ENCODE measurements around the gene PLCG2.

PLCG2 gene

DNA sequence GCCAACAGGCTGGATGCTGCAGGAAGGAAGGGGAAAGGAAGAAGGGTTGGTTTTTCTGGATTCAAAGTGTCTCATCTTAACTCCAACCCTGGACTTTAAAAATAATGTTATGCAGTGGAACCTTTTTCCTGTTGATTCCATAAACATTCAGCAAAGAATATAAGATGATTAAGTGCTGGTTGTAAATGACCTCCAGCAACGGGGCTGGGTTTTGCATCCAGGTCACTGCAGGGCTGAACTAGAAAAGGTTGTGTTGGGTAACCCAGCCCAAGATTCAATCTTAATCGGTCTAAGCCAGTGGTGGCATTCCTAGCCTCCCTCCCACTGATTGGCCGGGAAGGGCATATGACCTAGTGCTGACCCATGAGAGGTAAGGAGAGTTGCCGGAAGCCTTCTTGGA is 34.2 kb upstream of the PLCG2 start:
- Histone ChIP-seq H4K20me1 (ENCODE audit: low read depth, low read length) (no peaks in the 10 kb centered on the region), H3K4me3 (ENCODE audit: insufficient read depth, low read length, poor library complexity, severe bottlenecking) (no peak overlapping the region), H3K9me3 (ENCODE audit: insufficient read depth, low read length) (no peaks in the 10 kb centered on the region), H2AFZ (ENCODE audit: low read depth, low read length, severe bottlenecking) (no peak overlapping the region), H3K27me3 (ENCODE audit: low read length) (no peaks in the 10 kb centered on the region), H3K27ac (ENCODE audit: low read depth, low read length) (no peak overlapping the region), H3K9ac (ENCODE audit: low read length) (no peak overlapping the region), H3K36me3 (ENCODE audit: low read length) (no peaks in the 10 kb centered on the region), H3K79me2 (ENCODE audit: insufficient read depth, low read length) (peaks cover 68% of the 10 kb centered on the region), H3F3A (ENCODE audit: insufficient read depth) (peaks cover 37% of the 10 kb centered on the region), H3K4me2 (ENCODE audit: low read depth, low read length, poor library complexity, severe bottlenecking) (peak overlapping the region; percentile 72), H3K9me2 (replicated peaks; ENCODE audit: insufficient read depth, low read length) (no peaks in the 10 kb centered on the region)
- TF ChIP-seq EZH2phosphoT487 (conservative IDR thresholded peaks at IDR 0.05; ENCODE audit: low read length) = no peak
- TF ChIP-seq, protein P1, sequence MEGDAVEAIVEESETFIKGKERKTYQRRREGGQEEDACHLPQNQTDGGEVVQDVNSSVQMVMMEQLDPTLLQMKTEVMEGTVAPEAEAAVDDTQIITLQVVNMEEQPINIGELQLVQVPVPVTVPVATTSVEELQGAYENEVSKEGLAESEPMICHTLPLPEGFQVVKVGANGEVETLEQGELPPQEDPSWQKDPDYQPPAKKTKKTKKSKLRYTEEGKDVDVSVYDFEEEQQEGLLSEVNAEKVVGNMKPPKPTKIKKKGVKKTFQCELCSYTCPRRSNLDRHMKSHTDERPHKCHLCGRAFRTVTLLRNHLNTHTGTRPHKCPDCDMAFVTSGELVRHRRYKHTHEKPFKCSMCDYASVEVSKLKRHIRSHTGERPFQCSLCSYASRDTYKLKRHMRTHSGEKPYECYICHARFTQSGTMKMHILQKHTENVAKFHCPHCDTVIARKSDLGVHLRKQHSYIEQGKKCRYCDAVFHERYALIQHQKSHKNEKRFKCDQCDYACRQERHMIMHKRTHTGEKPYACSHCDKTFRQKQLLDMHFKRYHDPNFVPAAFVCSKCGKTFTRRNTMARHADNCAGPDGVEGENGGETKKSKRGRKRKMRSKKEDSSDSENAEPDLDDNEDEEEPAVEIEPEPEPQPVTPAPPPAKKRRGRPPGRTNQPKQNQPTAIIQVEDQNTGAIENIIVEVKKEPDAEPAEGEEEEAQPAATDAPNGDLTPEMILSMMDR (IDR thresholded peaks at IDR 0.05; ENCODE audit: insufficient read depth, low read length, poor library complexity, severe bottlenecking) = no peak

GRCh38 chr16:81745704-81746558 is 33.2 kb upstream of the PLCG2 start:
- Histone ChIP-seq H3K36me3 (ENCODE audit: low read length) (no peaks in the 10 kb centered on the region), H3K9ac (ENCODE audit: low read length) (peak overlapping the region; percentile 54), H3K9me2 (replicated peaks; ENCODE audit: insufficient read depth, low read length) (no peaks in the 10 kb centered on the region), H3K4me2 (ENCODE audit: low read depth, low read length, poor library complexity, severe bottlenecking) (peak overlapping the region; percentile 72), H3K27ac (ENCODE audit: low read depth, low read length) (peak overlapping the region; percentile 47), H3K27me3 (ENCODE audit: low read length) (no peaks in the 10 kb centered on the region), H4K20me1 (ENCODE audit: low read depth, low read length) (no peaks in the 10 kb centered on the region), H3F3A (ENCODE audit: insufficient read depth) (peaks cover 34% of the 10 kb centered on the region), H3K9me3 (ENCODE audit: insufficient read depth, low read length) (no peaks in the 10 kb centered on the region), H3K79me2 (ENCODE audit: insufficient read depth, low read length) (peaks cover 64% of the 10 kb centered on the region), H2AFZ (ENCODE audit: low read depth, low read length, severe bottlenecking) (peak overlapping the region; percentile 2), H3K4me3 (ENCODE audit: insufficient read depth, low read length, poor library complexity, severe bottlenecking) (peak overlapping the region; percentile 40)
- TF ChIP-seq, protein P1 (IDR thresholded peaks at IDR 0.05; ENCODE audit: insufficient read depth, low read length, poor library complexity, severe bottlenecking) = no peak

GRCh38 chr16:81746566-81746965 is 32.5 kb upstream of the PLCG2 start:
- H4K20me1 ChIP-seq (ENCODE audit: low read depth, low read length) = no peaks in the 10 kb centered on the region

More at GRCh38 chr16:81746566-81746965, 32.5 kb upstream of the PLCG2 start:
- Histone ChIP-seq H3K4me2 (ENCODE audit: low read depth, low read length, poor library complexity, severe bottlenecking) (peak overlapping the region; percentile 72), H3K79me2 (ENCODE audit: insufficient read depth, low read length) (peaks cover 58% of the 10 kb centered on the region), H3K9me3 (ENCODE audit: insufficient read depth, low read length) (no peaks in the 10 kb centered on the region), H3K9me2 (replicated peaks; ENCODE audit: insufficient read depth, low read length) (no peaks in the 10 kb centered on the region), H3K4me3 (ENCODE audit: insufficient read depth, low read length, poor library complexity, severe bottlenecking) (peak overlapping the region; percentile 40), H3K27ac (ENCODE audit: low read depth, low read length) (no peak overlapping the region), H3F3A (ENCODE audit: insufficient read depth) (peaks cover 37% of the 10 kb centered on the region), H3K27me3 (ENCODE audit: low read length) (no peaks in the 10 kb centered on the region), H3K36me3 (ENCODE audit: low read length) (no peaks in the 10 kb centered on the region), H2AFZ (ENCODE audit: low read depth, low read length, severe bottlenecking) (peak overlapping the region; percentile 2), H3K9ac (ENCODE audit: low read length) (peak overlapping the region; percentile 54)
- TF ChIP-seq, protein P1 (IDR thresholded peaks at IDR 0.05; ENCODE audit: insufficient read depth, low read length, poor library complexity, severe bottlenecking) = no peak
- no peak for TF ChIP-seq EZH2phosphoT487 (conservative IDR thresholded peaks at IDR 0.05; ENCODE audit: low read length)
